Endothelial cell of umbilical vein (primary cell): Measurements from ENCODE around the gene ZBTB21. TPM values are rescaled to one million over a fixed set of nuclear protein-coding genes. Genes with fewer than 3 reads are reported as not detected.

Experiments
- BruUV-seq: library from RNA; stranded (reverse); fragments of 400-500 nt; replicated peaks from 2 replicates; lab custom pipeline; 2021; lab: Mats Ljungman, UMichigan
- CTCF ChIA-PET: fragments of 300-600, 350-600 bp; sonication (Branson Sonifier 250); formaldehyde crosslinking; loops from one replicate; lab custom pipeline; 2021; ENCODE audit warnings: antibody characterized with exemption, inconsistent platforms; lab: Charles Lee
- POLR2A ChIA-PET: fragments of 300-600, 350-600 bp; sonication (Branson Sonifier 250); formaldehyde crosslinking; loops from one replicate; lab custom pipeline; 2021; ENCODE audit warnings: antibody characterized with exemption, inconsistent platforms; lab: Charles Lee
- DNase-seq: peaks from one replicate; pipeline ENCODE4 v3.0.0-alpha.2; 2011; ENCODE audit warnings: low read depth, low spot score
- FAIRE-seq: peaks from 2 replicates; lab custom pipeline; 2011; peaks lifted over from hg19 to GRCh38; lab: Jason Lieb, UNC
- H2AFZ ChIP-seq: 2 replicates; pipeline ENCODE4 v1.6.0; 2012; ENCODE audit warnings: low read depth, low read length, control low read depth, inconsistent platforms
- H3K27ac ChIP-seq: 2 replicates; pipeline ENCODE4 v1.5.1; 2011; ENCODE audit warnings: low read depth, mild to moderate bottlenecking, control low read depth, low read length, moderate library complexity; ENCODE audit not compliant: insufficient read depth
- H3K27me3 ChIP-seq, 2 experiments: 2 replicates each; pipeline versions ENCODE4 v1.6.0 to v1.6.1; 2011; ENCODE audit warnings: low read length in 2 of 2, mixed read lengths in 1 of 2; ENCODE audit not compliant: control insufficient read depth in 2 of 2, insufficient read depth in 2 of 2
- H3K36me3 ChIP-seq, 2 experiments: 2 replicates in 1 of 2; 3 replicates in 1 of 2; pipeline ENCODE4 v1.5.1; 2011; ENCODE audit warnings: low read length in 2 of 2, mild to moderate bottlenecking in 1 of 2, moderate library complexity in 1 of 2; ENCODE audit not compliant: control insufficient read depth in 2 of 2, insufficient read depth in 2 of 2; ENCODE audit errors: extremely low read depth in 1 of 2
- H3K4me1 ChIP-seq: 3 replicates; pipeline ENCODE4 v1.5.1; 2011; ENCODE audit warnings: mild to moderate bottlenecking, low read length; ENCODE audit not compliant: control insufficient read depth, insufficient read depth; ENCODE audit errors: extremely low read depth
- H3K4me2 ChIP-seq: 2 replicates; pipeline ENCODE4 v1.6.1; 2011; ENCODE audit warnings: low read length, control low read depth, mixed read lengths; ENCODE audit not compliant: insufficient read depth
- H3K4me3 ChIP-seq, 3 experiments: fragments of 200-600 bp in 1 of 3; sonication (generic), shearing (Covaris generic) in 1 of 3; replicated peaks in 1 of 3; 2 replicates each; pipeline ENCODE4 v1.5.1; 2011 to 2016; ENCODE audit warnings: control low read depth in 3 of 3, low read length in 3 of 3, mild to moderate bottlenecking in 2 of 3, inconsistent platforms in 1 of 3, low read depth in 1 of 3, moderate library complexity in 1 of 3; ENCODE audit not compliant: insufficient read depth in 1 of 3
- H3K79me2 ChIP-seq: 2 replicates; pipeline ENCODE4 v1.6.0; 2012; ENCODE audit warnings: low read length, inconsistent platforms; ENCODE audit not compliant: control insufficient read depth, insufficient read depth
- H3K9ac ChIP-seq: replicated peaks from 2 replicates; pipeline ENCODE3; 2011; ENCODE audit warnings: low read length, control low read depth; ENCODE audit not compliant: insufficient read depth; ENCODE audit errors: extremely low read depth
- H3K9me1 ChIP-seq: replicated peaks from 3 replicates; pipeline ENCODE4 v1.6.0; 2011; ENCODE audit warnings: mild to moderate bottlenecking, low read length; ENCODE audit not compliant: control insufficient read depth, insufficient read depth; ENCODE audit errors: extremely low read depth
- H3K9me3 ChIP-seq: replicated peaks from 2 replicates; pipeline ENCODE4 v1.5.1; 2012; ENCODE audit warnings: low read length, inconsistent platforms; ENCODE audit not compliant: control insufficient read depth, insufficient read depth
- H4K20me1 ChIP-seq: replicated peaks from 2 replicates; pipeline ENCODE3; 2011; ENCODE audit warnings: mild to moderate bottlenecking, low read length; ENCODE audit not compliant: control insufficient read depth, insufficient read depth; ENCODE audit errors: extremely low read depth
- JUN ChIP-seq: IDR thresholded peaks from 2 replicates; pipeline ENCODE4 v1.6.1; 2011; ENCODE audit warnings: borderline replicate concordance, low read depth; ENCODE audit not compliant: insufficient read length, insufficient read depth
- POLR2A ChIP-seq: IDR thresholded peaks from 2 replicates; pipeline ENCODE4 v1.6.1; 2012; ENCODE audit warnings: low read depth, mild to moderate bottlenecking, control low read depth, low read length
- dilution Hi-C: fragments of 300-500 bp; cut with MboI; formaldehyde crosslinking; loops from one replicate; pipeline ENCODE4 v1.15.0; 2019; ENCODE audit warnings: low sequenced_read_pairs; ENCODE audit not compliant: extremely low pct_ligation_motif_present
- intact Hi-C: fragments of 100-400 bp; cut with micrococcal nuclease; formaldehyde crosslinking; loops from one replicate; pipeline ENCODE4 v1.10.0; 2022
- polyA plus RNA-seq, 4 experiments: library from polyadenylated mRNA; depleted of rRNA in 3 of 4; stranded (reverse) in 3 of 4; unstranded in 1 of 4; fragments of >200 nt; gene quantifications; 2 replicates each; pipeline versions ENCODE4 v1.2.1 to v1.2.3, GENCODE V29; 2011 to 2012; ENCODE audit warnings: missing spikeins in 1 of 4
- total RNA-seq: library from RNA; stranded (reverse); gene quantifications from 2 replicates; pipeline ENCODE4 v1.2.3, GENCODE V29; 2021

The ZBTB21 gene
- total and polyA plus RNA-seq, 2 donors (not counting 3 experiments of a cell fraction or from before 2014, with no cell fraction given), result 2.8 to 12.4 TPM

DNA sequence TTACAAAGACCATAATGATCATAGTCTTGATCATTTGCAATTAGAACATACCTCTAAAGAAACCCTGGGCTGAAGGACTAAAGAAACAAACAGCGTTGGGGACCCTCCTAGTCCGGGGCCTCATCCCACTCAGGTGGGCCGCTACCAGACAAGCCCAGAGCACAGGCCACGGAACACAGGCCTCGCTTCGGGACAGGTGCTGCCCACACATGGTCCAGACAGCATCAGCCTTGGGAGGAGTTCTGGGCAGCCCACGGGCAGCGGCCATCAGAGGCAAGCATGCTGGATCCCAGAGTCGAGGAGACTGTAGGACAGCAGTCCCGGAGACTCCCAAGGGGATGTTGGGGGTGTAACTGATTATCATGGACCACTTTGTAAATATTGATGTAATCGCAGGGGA lies 61.3 kb downstream of the ZBTB21 start:
- FAIRE-seq, result no peak
- peaks cover 34% of the 10 kb centered on the region for H3K4me1 ChIP-seq
- no TSS peak for BruUV-seq
- no peaks in the 10 kb centered on the region for H3K9me1 ChIP-seq
- no peak overlapping the region for H3K4me3 ChIP-seq
- TF ChIP-seq POLR2A, result no peak
- TF ChIP-seq JUN, result no peak
- H3K4me2 ChIP-seq, result no peak overlapping the region
- POLR2A ChIA-PET, result no interaction called here
- H3K27ac ChIP-seq, result no peak overlapping the region
- CTCF ChIA-PET, result interaction anchor here (1.1 to 2.4 kb wide), 3 partner anchors 12 to 169 kb away, joined by 3 to 6 read pairs (median 4); no protein-coding TSS in a partner anchor
- no peak overlapping the region for H3K9ac ChIP-seq
- peaks cover 74% of the 10 kb centered on the region for H3K79me2 ChIP-seq
- DNase-seq, result no peak
- no peaks in the 10 kb centered on the region for H3K36me3 ChIP-seq
- no peaks in the 10 kb centered on the region for H3K27me3 ChIP-seq
- intact Hi-C loops (no loop called here), dilution Hi-C loops (no loop called here)
- H3K9me3 ChIP-seq, result no peaks in the 10 kb centered on the region
- H2AFZ ChIP-seq, result no peak overlapping the region
- no peaks in the 10 kb centered on the region for H4K20me1 ChIP-seq

DNA sequence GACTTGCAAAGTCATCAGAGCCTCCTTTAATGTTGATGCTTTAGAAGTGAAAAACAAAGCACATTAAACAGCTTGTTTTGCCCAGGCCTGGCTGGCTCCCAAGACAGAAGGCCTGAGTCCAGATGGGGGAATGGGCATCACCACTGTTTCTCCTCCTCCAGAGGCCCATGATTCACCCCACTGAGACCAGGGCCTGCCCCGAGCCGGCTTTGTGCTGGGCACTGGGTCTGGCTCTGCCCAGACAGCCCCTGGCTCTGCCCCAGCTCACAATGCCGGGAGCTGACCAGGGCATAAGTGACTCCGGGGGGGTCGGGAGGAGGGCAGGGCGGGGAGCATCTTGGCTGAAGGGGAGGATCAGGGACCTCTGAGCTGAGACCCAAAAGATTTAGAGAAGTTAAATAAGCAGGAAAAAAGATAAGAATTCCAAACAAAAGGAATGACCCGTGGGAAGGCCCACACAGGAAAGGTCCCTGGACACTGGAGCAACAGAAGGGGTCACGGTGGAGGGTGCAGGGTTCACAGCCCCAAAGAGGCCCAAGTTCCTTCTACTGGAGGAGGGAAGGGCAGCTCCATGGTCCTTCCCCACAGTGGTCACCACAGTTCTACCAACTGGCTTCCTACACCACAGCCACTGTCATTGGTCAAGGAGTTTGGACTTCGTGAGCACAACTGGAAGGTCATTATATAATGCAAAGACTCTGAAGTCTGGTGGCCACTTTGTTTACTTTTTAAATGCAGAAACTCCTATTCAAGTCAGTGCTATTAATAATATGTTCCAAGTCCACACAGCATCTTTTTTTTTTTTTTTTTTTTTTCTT lies 61.9 kb downstream of the ZBTB21 start:
- peaks cover 79% of the 10 kb centered on the region for H3K79me2 ChIP-seq
- no peaks in the 10 kb centered on the region for H3K27me3 ChIP-seq
- DNase-seq, result peak; percentile 91
- no peak overlapping the region for H3K4me3 ChIP-seq
- peak overlapping the region; percentile 5 for H3K4me2 ChIP-seq
- FAIRE-seq, result peak; percentile 90
- no TSS peak for BruUV-seq
- intact Hi-C loops (no loop called here), dilution Hi-C loops (no loop called here)
- ChIA-PET POLR2A (interaction anchor here (1.0 to 1.4 kb wide), 4 partner anchors 10 to 36 kb away, joined by 3 to 8 read pairs (median 4); no protein-coding TSS in a partner anchor), CTCF (interaction anchor here (0.7 to 2.4 kb wide), 9 partner anchors 9 to 169 kb away, joined by 3 to 8 read pairs (median 4); no protein-coding TSS in a partner anchor)
- H3K4me1 ChIP-seq, result peaks cover 34% of the 10 kb centered on the region
- H3K27ac ChIP-seq, result peak overlapping the region; percentile 31
- H3K9me1 ChIP-seq, result no peaks in the 10 kb centered on the region
- H4K20me1 ChIP-seq, result no peaks in the 10 kb centered on the region
- no peaks in the 10 kb centered on the region for H3K36me3 ChIP-seq
- no peaks in the 10 kb centered on the region for H3K9me3 ChIP-seq
- H3K9ac ChIP-seq, result peak overlapping the region; percentile 24
- no peak overlapping the region for H2AFZ ChIP-seq
- TF ChIP-seq JUN, result no peak
